KMS-11 (cell line): ENCODE measurements around the gene AHCYL2.
"Not testable (repeated sequence)": the region's sequence is repeated elsewhere in the genome, so short reads cannot be mapped to it uniquely, and the experiment has no call there.

ENCODE experiments used
- H2AFZ ChIP-seq: fragments of 200-600 bp; sonication (generic); 2 replicates; pipeline ENCODE4 v1.6.1; 2016; ENCODE audit warnings: antibody characterized with exemption, mixed run types, low read depth
- H3K27ac ChIP-seq: fragments of 200-600 bp; sonication (generic); 2 replicates; pipeline ENCODE4 v1.6.1; 2016; ENCODE audit warnings: mild to moderate bottlenecking, mixed run types
- H3K27me3 ChIP-seq: fragments of 200-600 bp; sonication (generic); 2 replicates; pipeline ENCODE4 v1.6.1; 2017; ENCODE audit warnings: mild to moderate bottlenecking, low read depth, mixed run types, moderate library complexity; ENCODE audit not compliant: insufficient read depth
- H3K36me3 ChIP-seq: fragments of 200-600 bp; sonication (generic); 2 replicates; pipeline ENCODE4 v1.6.1; 2017; ENCODE audit warnings: mild to moderate bottlenecking, mixed run types; ENCODE audit not compliant: insufficient read depth
- H3K4me1 ChIP-seq: fragments of 200-600 bp; sonication (generic); 2 replicates; pipeline ENCODE4 v1.6.1; 2016; ENCODE audit warnings: mild to moderate bottlenecking, low read depth, mixed run types; ENCODE audit not compliant: poor library complexity, severe bottlenecking
- H3K4me2 ChIP-seq: fragments of 200-600 bp; sonication (generic); 2 replicates; pipeline ENCODE4 v1.7.0; 2016; ENCODE audit warnings: mild to moderate bottlenecking, mixed run types
- H3K4me3 ChIP-seq: fragments of 200-600 bp; sonication (generic); IDR thresholded peaks from 2 replicates; pipeline ENCODE4 v1.6.1; 2017; ENCODE audit warnings: low read depth, low read length, mixed read lengths; ENCODE audit not compliant: insufficient read depth
- H3K79me2 ChIP-seq: fragments of 200-600 bp; sonication (generic); 2 replicates; pipeline ENCODE4 v1.6.1; 2016; ENCODE audit warnings: low read depth, mixed run types; ENCODE audit not compliant: insufficient read depth
- H3K9ac ChIP-seq: fragments of 200-600 bp; sonication (generic); 2 replicates; pipeline ENCODE4 v1.6.1; 2016; ENCODE audit warnings: mild to moderate bottlenecking, mixed run types
- H4K20me1 ChIP-seq: fragments of 200-600 bp; sonication (generic); 2 replicates; pipeline ENCODE4 v1.6.1; 2016; ENCODE audit warnings: mild to moderate bottlenecking, mixed run types; ENCODE audit not compliant: insufficient read depth
- CTCF ChIP-seq: fragments of 200-600 bp; sonication (generic); conservative IDR thresholded peaks from 2 replicates; pipeline ENCODE4 v1.6.1; 2017; ENCODE audit warnings: low read depth, mild to moderate bottlenecking, antibody characterized with exemption, low read length, moderate library complexity, mixed read lengths

AHCYL2 gene

GRCh38 chr7:129212126-129212525 lies 12.7 kb upstream of the AHCYL2 start:
- H3K79me2 ChIP-seq: no peaks in the 10 kb centered on the region
- H3K36me3 ChIP-seq: no peaks in the 10 kb centered on the region
- no peaks in the 10 kb centered on the region for H4K20me1 ChIP-seq
- no peak overlapping the region for H3K4me2 ChIP-seq
- no peaks in the 10 kb centered on the region for H3K4me1 ChIP-seq
- no peak overlapping the region for H3K4me3 ChIP-seq
- no peak overlapping the region for H2AFZ ChIP-seq
- no peak for TF ChIP-seq CTCF
- H3K27me3 ChIP-seq: peaks cover 5% of the 10 kb centered on the region; the same call in 1 of the 2 replicates
- H3K27ac ChIP-seq: no peak overlapping the region
- H3K9ac ChIP-seq: no peak overlapping the region

GRCh38 chr7:129212596-129212995 lies 12.2 kb upstream of the AHCYL2 start:
- no peak overlapping the region for H3K9ac ChIP-seq
- H3K4me2 ChIP-seq: no peak overlapping the region
- no peaks in the 10 kb centered on the region for H3K36me3 ChIP-seq
- no peak overlapping the region for H3K27ac ChIP-seq
- no peaks in the 10 kb centered on the region for H4K20me1 ChIP-seq
- no peaks in the 10 kb centered on the region for H3K4me1 ChIP-seq
- no peaks in the 10 kb centered on the region for H3K79me2 ChIP-seq
- H2AFZ ChIP-seq: no peak overlapping the region
- no peak for TF ChIP-seq CTCF
- peaks cover 5% of the 10 kb centered on the region; the same call in 1 of the 2 replicates for H3K27me3 ChIP-seq
- no peak overlapping the region for H3K4me3 ChIP-seq

- Histone ChIP-seq H2AFZ (no peak overlapping the region), H3K79me2 (no peaks in the 10 kb centered on the region), H3K4me3 (no peak overlapping the region), H3K4me1 (peaks cover 7% of the 10 kb centered on the region), H3K27ac (no peak overlapping the region), H4K20me1 (no peaks in the 10 kb centered on the region), H3K36me3 (no peaks in the 10 kb centered on the region), H3K27me3 (peaks cover 5% of the 10 kb centered on the region; the same call in 1 of the 2 replicates), H3K9ac (no peak overlapping the region), H3K4me2 (no peak overlapping the region)
- TF ChIP-seq CTCF: peak; percentile 42; the same call in 1 of the 2 replicates
Observed at GRCh38 chr7:129213828-129214227, 11.0 kb upstream of the AHCYL2 start.

GRCh38 chr7:129215691-129216090 lies 9.1 kb upstream of the AHCYL2 start:
- H3K4me2 ChIP-seq, H3K27me3 ChIP-seq, H4K20me1 ChIP-seq, H3K9ac ChIP-seq, H3K4me1 ChIP-seq, H3K4me3 ChIP-seq, H2AFZ ChIP-seq, H3K79me2 ChIP-seq, H3K36me3 ChIP-seq, H3K27ac ChIP-seq: not testable (repeated sequence)

GRCh38 chr7:129216101-129216715 lies 8.6 kb upstream of the AHCYL2 start:
- not testable (repeated sequence) for H3K27me3 ChIP-seq, H3K9ac ChIP-seq, H3K4me3 ChIP-seq, H3K79me2 ChIP-seq, H3K4me1 ChIP-seq, H2AFZ ChIP-seq, H3K36me3 ChIP-seq, H3K4me2 ChIP-seq, H4K20me1 ChIP-seq, H3K27ac ChIP-seq

GRCh38 chr7:129216821-129217416 lies 7.9 kb upstream of the AHCYL2 start:
- not testable (repeated sequence) for H4K20me1 ChIP-seq, H3K4me3 ChIP-seq, H3K4me2 ChIP-seq

More at GRCh38 chr7:129216821-129217416, 7.9 kb upstream of the AHCYL2 start:
- H3K79me2 ChIP-seq, H3K27ac ChIP-seq, H3K9ac ChIP-seq, H3K36me3 ChIP-seq, H3K4me1 ChIP-seq, H2AFZ ChIP-seq, H3K27me3 ChIP-seq: not testable (repeated sequence)
